Hippocampal formation (tissue), 2 donors: Measurements from ENCODE around the gene CDH11.

Experiments
- DNase-seq, 2 donors: peaks; one replicate each; lab custom pipeline; 2025; lab: John Stamatoyannopoulos, UW

CDH11 gene

DNA sequence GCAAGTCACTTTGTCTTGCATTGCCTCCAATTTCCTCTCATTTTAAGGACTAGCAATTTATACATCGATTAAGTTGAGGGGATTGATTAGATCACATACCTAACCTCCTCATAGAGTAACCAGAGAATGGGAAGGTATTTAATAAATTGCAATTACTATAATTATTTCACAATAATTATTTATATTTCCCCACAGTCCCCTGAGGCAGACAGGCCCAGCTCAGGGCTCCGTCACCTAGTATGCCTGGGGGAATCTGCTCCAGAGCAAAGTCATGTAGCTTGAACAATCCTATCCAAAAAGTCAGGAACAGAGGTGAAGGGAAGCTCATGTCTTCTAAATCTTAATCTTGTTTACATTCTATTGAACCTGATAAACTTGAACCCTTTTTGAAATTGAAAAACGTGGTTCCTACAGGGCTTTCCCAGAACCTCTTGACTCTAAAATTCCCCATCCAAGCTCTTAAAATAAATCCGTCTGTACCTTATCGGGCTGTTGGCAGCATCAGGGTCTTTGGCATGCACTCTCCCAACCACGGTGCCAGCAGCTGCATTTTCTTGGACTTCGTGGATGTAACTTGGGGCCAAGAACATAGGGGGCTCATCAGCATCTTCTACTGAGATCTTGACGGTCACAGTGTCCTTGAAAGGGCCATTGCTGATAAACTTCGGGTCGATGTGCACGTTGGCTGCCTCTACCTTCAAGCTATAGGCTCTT lies 140.1 kb downstream of the CDH11 start:
- DNase-seq = no peak

DNA sequence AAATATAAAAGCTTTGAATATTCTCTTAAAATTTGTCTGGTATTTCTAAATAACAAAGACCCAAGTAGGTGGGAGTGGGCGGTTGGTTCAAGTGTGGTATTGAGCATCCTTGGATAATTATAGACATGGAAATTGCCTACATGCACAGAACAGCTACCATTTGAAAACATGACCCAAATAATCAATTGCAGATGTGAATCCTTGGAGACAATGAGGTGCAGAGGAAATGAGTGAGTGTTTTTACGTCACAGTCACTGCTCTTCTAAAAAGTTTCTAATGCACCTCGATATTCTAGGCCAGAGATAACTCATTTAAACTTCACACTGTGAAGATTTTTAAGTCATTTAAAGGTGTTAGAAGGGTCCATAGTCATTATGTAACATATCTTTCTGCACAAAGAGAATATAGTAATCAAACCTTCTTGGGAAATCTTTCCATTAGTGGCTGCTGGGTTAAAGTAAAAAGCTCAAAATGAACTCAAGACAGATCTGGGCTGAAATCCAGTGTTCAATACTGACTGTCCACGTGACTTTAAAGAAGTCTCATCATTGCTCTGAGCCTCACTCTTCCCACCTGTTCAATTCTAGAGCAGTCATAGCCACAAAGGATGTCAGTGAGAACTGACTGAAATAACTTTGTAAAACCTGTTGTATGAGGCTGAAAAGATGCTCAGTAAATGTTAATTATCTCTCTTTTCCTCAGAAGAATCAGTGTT lies 144.5 kb downstream of the CDH11 start:
- DNase-seq = no peak

DNA sequence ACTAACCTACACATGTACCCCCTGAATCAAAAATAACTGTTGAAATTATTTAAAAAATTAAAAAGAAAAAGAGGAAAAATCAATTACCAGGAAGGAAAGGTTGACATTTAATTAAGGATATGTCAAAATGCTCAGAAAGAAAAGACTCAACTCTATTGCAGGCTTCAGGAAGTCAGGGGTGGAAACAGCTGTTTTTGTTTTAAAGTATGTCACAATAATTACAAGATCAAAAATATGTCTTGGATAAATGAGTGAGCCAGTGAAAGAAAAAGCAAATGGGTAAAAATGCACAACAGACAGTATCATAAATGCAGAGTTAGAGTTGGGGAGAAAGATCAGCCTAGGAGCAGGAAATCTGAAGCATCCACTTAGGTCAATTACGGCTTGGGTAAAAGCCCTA lies 146.0 kb downstream of the CDH11 start:
- no peak for DNase-seq

DNA sequence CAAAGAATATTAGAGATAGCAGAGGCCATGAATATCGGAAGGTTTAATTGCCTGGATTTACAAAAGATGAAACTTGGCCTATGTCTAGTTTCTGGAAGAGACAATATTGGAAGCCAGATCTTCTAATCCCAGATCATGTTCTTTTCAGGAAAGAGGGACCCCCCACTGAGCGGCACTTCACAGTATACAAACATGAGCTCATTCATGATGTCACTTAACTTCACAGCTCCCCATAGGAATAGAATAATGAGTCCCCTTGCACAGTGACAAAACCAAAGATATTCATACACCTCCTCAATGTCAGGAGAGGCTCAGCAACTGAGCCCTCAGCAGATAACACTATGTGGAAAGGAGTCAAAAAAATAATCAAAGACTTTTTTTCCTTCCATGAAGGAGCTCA lies 147.5 kb downstream of the CDH11 start:
- no peak for DNase-seq

DNA sequence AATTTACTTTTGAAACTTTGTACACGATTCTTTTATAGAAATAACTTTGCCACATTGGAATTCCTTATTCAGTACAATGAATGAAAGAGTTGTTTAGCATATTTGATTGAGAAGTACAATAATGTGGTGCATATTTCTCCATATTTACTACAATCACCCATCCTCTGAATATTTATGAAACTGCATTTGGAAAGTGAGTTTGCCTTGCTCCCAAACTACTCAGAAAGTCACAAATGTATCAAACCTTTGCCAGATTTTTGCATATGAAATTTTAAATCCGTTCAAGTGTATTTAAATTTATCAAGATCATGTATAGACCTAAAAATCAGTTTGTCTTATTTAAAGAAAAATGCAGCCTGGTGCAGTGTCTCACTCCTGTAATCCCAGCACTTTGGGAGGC lies 148.7 kb downstream of the CDH11 start:
- no peak for DNase-seq

DNA sequence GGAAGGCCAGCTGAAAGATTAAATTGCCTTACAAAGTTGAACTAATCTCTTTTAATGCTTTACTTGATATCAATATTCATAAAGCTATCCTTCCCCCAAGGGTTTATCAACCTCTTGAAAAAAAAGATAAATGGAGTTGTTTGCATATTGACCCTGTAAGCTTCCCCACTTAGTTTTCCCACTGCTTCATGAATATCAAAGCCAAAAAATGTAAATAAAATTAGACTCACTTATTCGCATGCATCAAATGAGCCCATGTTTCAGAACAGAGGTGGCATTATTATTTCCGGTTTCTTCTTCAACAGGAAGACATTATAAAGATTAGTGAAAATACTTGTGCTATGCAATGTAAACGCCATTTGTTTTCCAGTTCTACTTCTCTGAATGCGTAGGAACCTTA lies 150.7 kb downstream of the CDH11 start:
- DNase-seq = no peak

DNA sequence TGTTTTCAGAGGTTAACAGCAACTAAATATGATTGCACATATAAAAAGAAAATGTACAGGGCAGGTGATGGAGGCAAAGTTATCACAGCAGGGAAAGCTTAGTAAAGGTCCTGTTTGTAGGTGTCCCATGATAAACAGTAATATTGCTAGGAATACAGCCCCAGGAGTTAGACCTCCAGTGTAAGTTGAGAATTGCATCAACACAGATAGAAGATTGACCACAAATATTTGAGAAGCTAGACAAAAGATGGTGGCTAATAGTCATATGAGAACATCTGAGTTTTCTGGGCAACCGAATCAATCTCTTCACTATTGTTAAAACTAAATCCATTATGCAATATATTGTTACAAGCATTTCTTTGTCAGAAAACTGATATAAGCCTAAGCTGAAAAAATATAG lies 152.6 kb downstream of the CDH11 start:
- DNase-seq = no peak

DNA sequence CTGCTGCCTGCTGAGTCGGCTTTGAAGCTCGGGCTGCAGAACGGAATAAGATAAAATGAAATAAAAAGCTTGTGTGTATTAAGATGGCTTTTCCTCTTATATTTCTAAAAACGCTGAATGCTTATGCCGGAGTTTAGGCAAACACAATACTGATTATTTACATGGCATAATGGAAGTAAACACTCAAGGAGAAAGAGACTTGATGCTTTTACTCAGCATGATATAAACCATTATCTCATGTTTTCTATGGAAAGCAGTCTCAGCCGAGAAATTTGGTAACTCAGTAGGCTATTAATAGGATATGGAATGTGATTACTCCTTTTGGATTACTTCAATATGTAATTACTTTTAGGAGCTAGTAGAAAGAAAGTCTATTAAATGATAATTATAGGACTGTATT lies 153.3 kb downstream of the CDH11 start:
- peak in 1 of 2 donors; percentile 42 for DNase-seq

DNA sequence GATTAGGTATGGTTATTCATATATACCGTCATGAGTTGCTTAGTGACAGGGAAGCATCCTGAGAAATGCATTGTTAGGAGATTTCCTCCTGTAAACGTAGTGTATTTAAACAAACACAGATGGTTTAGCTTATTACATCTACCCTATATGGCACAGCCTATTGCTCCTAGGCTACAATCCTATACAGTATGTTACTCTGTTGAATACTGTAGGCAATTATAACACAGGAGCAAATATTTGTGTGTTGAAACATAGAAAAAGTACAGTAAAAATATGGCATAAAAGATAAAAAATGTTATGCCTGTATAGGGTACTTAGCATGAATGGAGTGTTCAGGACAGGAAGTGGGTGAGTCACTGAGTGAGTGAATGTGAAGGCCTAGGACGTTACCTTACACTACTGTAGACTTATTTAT lies 157.7 kb downstream of the CDH11 start:
- no peak for DNase-seq

DNA sequence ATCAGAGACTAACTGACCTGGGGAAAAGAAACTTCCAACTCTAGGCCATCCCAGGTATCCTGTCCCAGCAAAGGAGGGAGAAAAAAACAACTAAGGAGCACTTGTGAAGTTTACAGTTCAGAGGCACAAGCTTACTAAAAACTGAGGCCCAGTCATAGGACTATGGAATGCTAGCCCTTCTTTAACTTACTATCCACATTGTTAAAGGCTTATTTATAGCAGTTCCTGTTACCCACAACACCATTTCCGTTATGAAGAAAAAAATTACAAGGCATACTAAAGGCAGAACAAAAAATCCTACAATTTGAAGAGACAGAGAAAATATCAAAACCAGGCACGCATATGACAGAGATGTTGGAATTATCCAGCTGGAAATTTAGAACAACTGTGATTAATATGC lies 159.1 kb downstream of the CDH11 start:
- DNase-seq = no peak

DNA sequence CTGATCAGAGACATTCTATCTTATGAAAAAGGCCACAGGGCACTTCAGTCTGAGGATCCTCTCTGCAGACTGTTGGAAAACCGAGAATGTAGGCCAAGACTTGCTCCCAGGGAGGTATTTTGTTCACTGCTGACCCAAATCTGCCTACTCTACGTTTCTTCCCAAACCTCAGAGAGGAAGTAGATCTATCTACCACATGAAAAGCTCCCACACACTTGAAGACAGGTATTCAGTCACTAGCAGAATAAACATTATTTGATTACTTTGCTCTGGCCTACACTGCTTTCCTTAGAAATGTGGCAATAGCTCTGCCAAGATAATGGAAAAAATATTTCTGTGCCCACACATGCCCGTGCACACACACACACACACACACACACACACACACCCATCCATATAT lies 164.6 kb downstream of the CDH11 start:
- DNase-seq = no peak

DNA sequence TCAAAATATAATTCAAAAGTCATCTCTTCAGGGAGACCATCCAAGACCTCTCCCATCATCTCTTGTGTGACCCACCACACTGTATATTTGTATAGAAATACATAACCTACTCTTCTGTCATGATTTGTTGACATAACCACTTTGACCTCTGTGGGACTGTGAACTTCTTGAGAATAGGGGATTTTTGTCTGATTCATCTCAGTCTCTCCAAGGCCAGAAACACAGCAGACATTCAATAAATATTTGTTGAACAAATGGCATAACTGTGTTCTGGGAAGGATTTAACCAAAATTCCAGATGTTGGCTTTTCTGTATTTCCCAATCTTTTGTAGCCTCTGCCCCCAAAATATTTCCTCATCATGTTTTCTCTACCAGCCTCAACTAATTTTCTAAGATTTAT lies 169.7 kb downstream of the CDH11 start:
- no peak for DNase-seq

DNA sequence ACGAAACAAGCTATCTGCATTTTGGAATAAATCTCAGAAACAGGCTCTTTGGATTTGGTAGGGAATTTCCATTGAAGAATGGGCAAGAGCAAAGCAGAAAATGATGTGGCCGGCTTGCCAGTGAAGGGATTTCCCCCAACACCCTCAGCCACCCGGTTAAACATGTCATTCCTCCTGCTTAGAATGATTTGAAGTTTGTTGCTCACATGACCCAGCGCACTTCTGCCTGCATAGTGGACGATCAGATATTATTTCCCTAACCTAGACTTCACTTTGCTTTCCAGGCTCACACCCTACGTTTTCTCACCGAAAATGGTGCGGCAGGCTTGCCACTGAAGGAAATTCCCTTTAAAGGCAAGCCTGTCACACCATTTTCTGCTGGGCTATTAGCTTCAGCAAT lies 170.7 kb downstream of the CDH11 start:
- DNase-seq = no peak

DNA sequence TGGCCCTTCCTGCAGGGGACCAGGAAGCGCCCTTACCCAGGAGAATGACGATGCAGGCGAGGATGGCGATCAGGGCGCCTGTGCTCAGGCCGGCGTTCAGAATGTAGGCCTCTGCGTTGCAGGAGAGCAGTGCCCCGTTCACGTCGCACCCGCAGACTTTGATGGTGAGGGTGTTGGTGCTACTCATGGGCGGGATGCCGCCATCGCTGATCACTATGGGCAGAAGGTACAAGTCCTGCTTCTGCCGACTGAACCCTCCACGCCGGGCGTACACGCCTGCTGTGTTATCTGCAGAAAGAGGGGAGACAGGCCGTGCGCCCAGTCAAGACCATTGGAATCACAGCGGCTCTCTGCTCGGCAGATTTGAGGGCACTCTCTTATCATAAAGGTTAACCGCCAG lies 171.1 kb downstream of the CDH11 start:
- DNase-seq = no peak

DNA sequence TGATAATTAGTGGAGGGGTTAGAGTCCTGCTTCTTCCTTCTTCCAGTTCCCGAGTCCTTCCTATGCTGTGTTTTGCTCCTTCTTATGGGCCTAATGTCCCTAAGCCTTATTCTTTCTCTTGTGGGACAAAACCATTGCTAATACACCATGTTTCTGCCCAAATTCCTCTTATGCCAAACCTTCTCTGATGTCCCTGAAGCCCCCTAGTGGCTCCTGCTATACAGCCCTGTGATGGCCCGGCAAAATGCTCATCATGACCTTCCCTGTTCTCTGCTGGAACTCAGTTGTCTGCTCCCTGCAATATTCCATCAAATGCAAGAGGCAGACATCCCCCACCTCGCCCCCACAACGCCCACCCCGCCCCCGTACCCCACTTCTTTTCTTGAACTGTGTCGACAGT lies 171.6 kb downstream of the CDH11 start:
- no peak for DNase-seq

DNA sequence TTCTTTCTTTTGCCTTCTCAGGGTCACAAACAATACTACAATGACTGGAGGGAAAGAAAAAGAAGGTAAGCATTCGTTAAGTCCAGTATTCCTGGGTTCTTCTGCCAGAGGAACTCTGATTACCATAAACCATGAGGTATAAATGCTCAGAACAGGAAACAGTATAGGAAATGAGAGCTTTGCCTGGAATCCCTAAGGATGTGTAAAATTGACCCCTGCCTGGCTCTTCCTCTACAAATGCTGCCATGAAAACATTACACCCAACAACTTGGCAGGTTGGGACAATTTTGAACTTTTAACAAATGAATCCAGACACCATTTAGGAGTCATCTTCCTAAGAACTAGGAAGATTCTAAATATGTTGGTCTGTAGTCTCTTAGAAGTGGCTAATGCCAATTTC lies 173.8 kb downstream of the CDH11 start:
- no peak for DNase-seq

DNA sequence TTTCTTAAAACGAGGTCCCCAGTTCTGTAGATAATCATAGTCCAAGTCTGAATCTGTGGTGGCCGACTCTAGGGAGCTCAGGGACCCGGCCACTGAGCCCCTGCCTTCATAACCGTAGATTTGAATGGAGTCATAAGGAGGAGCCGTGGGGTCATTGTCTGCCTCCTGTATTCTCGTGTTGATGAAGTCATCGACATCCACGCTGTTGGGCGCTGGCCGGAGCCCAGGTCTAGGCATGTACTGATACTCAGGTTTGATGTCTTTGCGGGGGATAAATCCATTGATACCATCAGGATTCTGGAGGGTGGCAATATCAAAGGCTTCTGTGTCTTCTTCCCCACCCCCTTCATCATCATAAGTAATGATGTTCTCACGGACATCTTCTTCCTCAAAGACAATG lies 174.2 kb downstream of the CDH11 start:
- DNase-seq = no peak

DNA sequence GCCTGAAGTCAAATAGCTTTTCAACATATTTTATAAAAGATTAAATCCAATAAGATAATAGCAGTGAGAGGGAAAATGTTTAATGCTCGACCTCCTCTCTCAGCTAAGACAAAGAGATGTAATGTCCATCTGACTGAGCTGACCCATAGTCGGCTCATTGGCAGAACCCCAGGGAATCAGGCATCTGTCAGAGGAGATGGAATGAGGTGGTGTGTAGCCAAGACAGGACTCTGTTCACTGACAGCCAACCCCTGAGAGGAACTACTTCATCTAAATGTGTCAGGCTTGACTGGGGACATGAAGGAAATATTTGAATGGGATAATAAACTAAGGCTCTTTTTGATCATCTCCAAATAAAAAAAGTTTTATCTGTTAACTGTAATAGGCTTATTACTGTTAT lies 188.0 kb downstream of the CDH11 start:
- DNase-seq = peak in 1 of 2 donors; percentile 28

DNA sequence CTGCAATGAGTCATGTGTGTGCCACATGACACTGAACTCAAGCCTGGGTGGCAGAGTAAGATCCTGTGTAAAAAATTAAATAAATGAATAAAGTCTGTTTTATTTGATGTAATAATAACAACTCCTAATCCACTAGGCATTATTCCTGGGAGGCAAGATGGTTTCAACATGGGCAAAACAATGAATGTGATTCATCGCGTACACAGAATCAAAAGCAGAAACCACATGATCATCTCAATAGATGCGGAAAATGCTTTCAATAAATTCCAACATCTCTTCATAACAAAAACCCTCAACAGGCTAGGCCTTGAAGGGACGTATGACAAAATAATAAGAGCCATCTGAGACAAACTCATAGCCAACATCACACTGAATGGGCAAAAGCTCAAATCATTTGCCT lies 195.4 kb downstream of the CDH11 start:
- no peak for DNase-seq

DNA sequence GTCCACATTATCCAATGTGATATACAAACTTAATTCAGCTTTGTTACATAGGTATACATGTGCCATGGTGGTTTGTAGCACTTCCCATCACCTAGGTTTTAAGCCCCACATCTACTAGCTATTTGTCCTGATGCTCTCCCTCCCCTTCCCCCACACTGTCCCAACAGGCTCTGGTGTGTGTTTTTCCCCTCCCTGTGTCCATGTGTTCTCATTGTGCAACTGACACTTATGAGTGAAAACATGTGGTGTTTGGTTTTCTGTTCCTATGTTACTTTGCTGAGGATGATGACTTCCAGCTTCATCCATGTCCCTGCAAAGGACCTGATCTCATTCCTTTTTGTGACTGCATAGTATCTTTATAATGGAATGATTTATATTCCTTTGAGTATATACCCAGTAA lies 196.7 kb downstream of the CDH11 start:
- no peak for DNase-seq

DNA sequence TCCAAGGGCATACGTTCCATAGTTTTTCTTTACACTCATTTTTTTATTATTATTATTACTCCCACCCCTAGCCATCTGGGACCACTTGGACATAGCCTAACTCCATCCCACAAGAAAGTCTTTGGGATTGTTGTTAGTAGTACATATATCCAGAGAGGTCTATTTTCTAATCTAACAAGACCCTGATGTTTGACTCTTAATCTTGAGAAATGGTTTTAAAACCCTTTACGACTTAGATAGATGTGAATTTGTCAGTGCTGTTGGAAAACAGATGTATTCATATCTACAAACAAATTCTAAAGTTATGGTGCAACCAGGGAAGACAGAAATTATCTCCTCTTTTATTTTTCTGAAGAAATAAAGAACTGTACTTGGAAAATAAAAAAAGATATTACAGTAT lies 197.8 kb downstream of the CDH11 start:
- DNase-seq = no peak

DNA sequence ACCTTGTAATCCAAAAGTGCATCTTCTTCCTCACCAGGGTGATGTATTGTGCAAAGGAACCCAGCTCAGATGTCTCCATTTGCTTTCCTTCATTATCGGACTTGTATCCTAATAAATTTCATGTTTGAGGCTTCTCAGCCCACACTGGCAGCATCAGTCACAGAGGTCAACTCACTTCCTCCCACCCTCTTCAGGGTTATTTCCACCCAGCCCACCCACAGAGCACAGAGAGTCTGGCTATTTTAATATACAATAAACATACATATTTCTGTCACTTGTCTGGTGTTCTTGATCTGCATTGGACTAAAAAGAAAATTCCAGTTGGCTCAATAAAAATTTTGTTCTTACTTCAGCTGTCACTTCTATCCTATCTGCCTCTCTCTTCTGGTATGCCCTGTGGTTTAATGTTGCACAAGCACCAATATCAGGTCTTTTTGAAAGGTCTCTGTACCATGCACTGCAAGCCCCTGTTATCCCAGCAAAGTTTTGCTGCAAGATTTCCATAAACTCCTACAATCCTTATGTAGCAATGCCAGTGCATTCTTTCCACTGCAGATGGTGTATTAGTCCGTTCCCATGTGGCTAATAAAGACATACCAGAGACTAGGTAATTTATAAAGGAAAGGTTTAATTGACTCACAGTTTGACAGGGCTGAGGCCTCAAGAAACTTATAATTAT lies 201.8 kb downstream of the CDH11 start:
- no peak for DNase-seq

DNA sequence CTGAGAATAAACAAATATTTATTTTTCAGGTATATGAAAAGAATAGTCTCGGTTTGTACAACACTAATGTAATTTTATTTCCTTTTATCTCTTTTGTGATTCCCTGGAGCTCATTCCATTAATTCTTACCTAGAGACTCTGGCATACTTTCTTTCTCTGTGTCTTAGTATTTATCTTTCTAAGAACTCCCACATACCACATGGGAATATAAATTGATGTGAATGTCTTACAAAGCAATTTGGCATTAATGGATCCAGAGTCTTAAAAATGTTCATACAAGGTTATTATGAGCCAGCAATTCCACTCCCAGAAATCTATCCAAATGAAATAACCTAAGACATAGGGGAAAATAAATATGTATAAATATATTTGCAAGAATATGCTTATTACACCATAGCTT lies 202.7 kb downstream of the CDH11 start:
- DNase-seq = no peak
